Upper lobe of right lung (tissue), 1 donor: ENCODE measurements around the gene ST7L. TPM values are rescaled to one million over a fixed set of nuclear protein-coding genes. Genes with fewer than 3 reads are reported as not detected.
"Not testable (repeated sequence)": the region's sequence is repeated elsewhere in the genome, so short reads cannot be mapped to it uniquely, and the experiment has no call there.

Experiments
- ATAC-seq: fragments of 200-7000 bp; cut with Tn5 transposase; one replicate; pipeline ENCODE4 v1.9.1; 2020; ENCODE audit warnings: mild to moderate bottlenecking, moderate library complexity
- DNase-seq: peaks from one replicate; pipeline ENCODE4 v3.0.0-alpha.2; 2020
- H3K27ac ChIP-seq: fragments of 200-600 bp; one replicate; pipeline ENCODE4 v1.8.0; 2022
- H3K27me3 ChIP-seq: fragments of 200-600 bp; one replicate; pipeline ENCODE4 v1.8.0; 2022; ENCODE audit warnings: mild to moderate bottlenecking
- H3K36me3 ChIP-seq: fragments of 200-600 bp; one replicate; pipeline ENCODE4 v1.8.0; 2022
- H3K4me1 ChIP-seq: fragments of 200-600 bp; one replicate; pipeline ENCODE4 v1.8.0; 2022
- H3K4me3 ChIP-seq: fragments of 200-600 bp; one replicate; pipeline ENCODE4 v1.8.0; 2022; ENCODE audit warnings: mild to moderate bottlenecking
- H3K9me3 ChIP-seq: fragments of 200-600 bp; one replicate; pipeline ENCODE4 v1.8.0; 2022
- intact Hi-C: fragments of 100-400 bp; cut with DNase I; formaldehyde crosslinking; loops from one replicate; pipeline ENCODE4 v1.11.0; 2022
- total RNA-seq: library from RNA; stranded (reverse); fragmentation: NEBNext Ultra II Directional; extraction: Animal tissue kit (Norgen Biotek cat#: 25700); gene quantifications from one replicate; pipeline ENCODE4 v1.2.1, GENCODE V29; 2021
- TF ChIP-seq, protein P1 (sequence below): fragments of 200-600 bp; IDR thresholded peaks from one replicate; pipeline ENCODE4 v1.8.0; 2022; ENCODE audit warnings: antibody characterized with exemption
- donor health status: DM: no; HTN: yes; CAD: no; lungs with severe emphysema.

The ST7L gene
- total RNA-seq, 1 donor from 2014 or later: 27.2 TPM

DNA sequence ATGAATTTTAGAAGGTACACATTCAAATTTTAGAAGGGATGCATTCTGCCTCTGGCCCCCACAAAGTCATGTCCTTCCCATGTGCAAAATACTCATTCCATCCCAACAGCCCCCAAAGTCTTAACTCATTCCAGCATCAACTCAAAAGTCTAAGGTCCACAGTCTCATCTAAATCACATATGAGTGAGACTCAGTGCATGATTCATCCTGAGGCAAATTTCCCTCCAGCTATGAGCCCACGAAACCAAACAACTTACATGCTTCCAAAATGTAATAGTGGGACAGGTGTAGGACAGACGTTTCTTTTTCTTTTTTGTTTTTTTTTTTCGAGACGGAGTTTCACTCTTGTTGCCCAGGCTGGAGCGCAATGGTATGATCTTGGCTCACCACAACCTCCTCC is 122.7 kb downstream of the ST7L start:
- H3K27me3 ChIP-seq: no peaks in the 10 kb centered on the region
- H3K9me3 ChIP-seq: no peaks in the 10 kb centered on the region
- no peak for ATAC-seq
- intact Hi-C loops: no loop called here
- no peaks in the 10 kb centered on the region for H3K36me3 ChIP-seq
- DNase-seq: no peak
- TF ChIP-seq, protein P1, sequence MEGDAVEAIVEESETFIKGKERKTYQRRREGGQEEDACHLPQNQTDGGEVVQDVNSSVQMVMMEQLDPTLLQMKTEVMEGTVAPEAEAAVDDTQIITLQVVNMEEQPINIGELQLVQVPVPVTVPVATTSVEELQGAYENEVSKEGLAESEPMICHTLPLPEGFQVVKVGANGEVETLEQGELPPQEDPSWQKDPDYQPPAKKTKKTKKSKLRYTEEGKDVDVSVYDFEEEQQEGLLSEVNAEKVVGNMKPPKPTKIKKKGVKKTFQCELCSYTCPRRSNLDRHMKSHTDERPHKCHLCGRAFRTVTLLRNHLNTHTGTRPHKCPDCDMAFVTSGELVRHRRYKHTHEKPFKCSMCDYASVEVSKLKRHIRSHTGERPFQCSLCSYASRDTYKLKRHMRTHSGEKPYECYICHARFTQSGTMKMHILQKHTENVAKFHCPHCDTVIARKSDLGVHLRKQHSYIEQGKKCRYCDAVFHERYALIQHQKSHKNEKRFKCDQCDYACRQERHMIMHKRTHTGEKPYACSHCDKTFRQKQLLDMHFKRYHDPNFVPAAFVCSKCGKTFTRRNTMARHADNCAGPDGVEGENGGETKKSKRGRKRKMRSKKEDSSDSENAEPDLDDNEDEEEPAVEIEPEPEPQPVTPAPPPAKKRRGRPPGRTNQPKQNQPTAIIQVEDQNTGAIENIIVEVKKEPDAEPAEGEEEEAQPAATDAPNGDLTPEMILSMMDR: no peak
- no peaks in the 10 kb centered on the region for H3K4me1 ChIP-seq
- H3K27ac ChIP-seq: no peak overlapping the region
- H3K4me3 ChIP-seq: no peak overlapping the region

DNA sequence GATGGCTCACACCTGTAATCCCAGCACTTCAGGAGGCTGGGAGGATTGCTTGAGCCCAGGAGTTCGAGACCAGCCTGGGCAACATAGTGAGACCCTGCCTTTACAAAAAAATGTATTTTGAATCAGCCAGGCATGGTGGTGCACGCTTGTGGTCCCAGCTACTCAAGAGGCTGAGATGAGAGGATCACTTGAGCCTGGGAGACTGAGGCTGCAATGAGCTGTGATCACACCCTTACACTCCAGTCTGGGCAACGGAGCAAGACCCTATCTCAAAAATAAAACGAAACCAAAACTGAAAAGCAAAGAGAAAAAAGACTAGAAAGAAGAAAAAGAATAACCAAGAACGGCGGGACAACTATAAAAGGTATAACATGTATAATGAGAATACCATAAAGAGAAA is 125.6 kb downstream of the ST7L start:
- H3K9me3 ChIP-seq: no peaks in the 10 kb centered on the region
- ATAC-seq (no peak), DNase-seq (no peak)
- H3K4me1 ChIP-seq: no peaks in the 10 kb centered on the region
- intact Hi-C loops: no loop called here
- H3K27me3 ChIP-seq: no peaks in the 10 kb centered on the region
- TF ChIP-seq, protein P1: no peak
- H3K27ac ChIP-seq: no peak overlapping the region
- H3K36me3 ChIP-seq: no peaks in the 10 kb centered on the region
- no peak overlapping the region for H3K4me3 ChIP-seq

DNA sequence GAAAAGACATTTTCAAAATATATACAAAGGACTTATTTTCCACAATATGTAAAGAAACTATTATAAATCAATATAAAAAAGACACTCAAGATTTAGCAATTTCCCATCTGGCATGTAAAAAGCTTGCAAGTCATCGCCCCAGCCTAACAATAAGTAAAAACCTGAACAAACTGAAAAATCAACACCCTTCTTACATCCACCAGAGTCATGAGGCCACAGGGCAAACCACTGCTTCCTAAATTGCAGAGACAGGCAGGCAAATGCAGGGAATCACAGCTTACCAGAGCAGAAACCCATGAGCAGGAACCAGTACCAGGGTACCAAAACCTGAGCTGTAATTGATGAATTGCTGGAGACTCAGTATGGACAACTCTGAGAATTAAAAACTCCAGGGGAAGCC is 126.9 kb downstream of the ST7L start:
- H3K27me3 ChIP-seq: no peaks in the 10 kb centered on the region
- H3K36me3 ChIP-seq: no peaks in the 10 kb centered on the region
- DNase-seq (no peak), ATAC-seq (no peak)
- TF ChIP-seq, protein P1: no peak
- no peak overlapping the region for H3K27ac ChIP-seq
- intact Hi-C loops: no loop called here
- no peaks in the 10 kb centered on the region for H3K4me1 ChIP-seq
- H3K4me3 ChIP-seq: no peak overlapping the region
- no peaks in the 10 kb centered on the region for H3K9me3 ChIP-seq

DNA sequence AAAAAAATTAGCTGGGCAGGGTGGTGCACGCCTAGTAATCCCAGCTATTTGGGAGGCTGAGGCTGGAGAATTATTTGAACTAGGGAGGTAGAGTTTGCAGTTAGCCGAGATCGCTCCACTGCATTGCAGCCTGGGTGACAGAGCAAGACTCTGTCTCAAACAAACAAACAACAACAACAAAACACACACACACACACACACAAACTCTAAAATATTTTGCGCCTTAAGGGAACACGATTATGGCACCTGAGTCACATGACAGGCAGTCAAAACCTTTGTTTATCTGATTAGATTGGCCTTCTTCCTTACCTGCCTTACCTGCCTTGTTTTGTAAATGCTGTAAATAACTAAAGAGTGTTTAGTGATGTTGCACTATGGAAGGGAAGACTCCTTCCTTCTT is 130.8 kb downstream of the ST7L start:
- no peaks in the 10 kb centered on the region for H3K36me3 ChIP-seq
- no peak overlapping the region for H3K27ac ChIP-seq
- ATAC-seq: no peak
- no peak overlapping the region for H3K4me3 ChIP-seq
- DNase-seq: no peak
- no peaks in the 10 kb centered on the region for H3K27me3 ChIP-seq
- TF ChIP-seq, protein P1: no peak
- no peaks in the 10 kb centered on the region for H3K9me3 ChIP-seq
- intact Hi-C loops: no loop called here
- H3K4me1 ChIP-seq: no peaks in the 10 kb centered on the region

DNA sequence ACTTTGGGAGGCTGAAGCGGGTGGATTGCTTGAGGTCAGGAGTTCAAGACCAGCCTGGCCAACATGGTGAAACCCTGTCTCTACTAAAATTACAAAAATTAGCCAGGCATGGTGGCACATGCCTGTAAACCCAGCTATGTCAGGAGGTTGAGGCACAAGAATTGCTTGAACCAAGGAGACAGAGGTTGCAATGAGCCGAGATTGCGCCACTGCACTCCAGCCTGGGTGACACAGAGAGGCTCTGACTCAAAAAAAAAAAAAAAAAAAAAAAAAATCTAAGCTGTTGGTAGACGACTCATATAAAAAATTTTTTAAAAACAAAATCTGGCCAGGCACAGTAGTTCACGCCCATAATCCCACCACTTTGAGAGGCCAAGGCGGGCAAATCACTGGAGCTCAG is 131.3 kb downstream of the ST7L start:
- H3K27ac ChIP-seq, H3K9me3 ChIP-seq, intact Hi-C loops, H3K36me3 ChIP-seq, DNase-seq, ATAC-seq, H3K4me3 ChIP-seq, H3K27me3 ChIP-seq, H3K4me1 ChIP-seq: not testable (repeated sequence)

DNA sequence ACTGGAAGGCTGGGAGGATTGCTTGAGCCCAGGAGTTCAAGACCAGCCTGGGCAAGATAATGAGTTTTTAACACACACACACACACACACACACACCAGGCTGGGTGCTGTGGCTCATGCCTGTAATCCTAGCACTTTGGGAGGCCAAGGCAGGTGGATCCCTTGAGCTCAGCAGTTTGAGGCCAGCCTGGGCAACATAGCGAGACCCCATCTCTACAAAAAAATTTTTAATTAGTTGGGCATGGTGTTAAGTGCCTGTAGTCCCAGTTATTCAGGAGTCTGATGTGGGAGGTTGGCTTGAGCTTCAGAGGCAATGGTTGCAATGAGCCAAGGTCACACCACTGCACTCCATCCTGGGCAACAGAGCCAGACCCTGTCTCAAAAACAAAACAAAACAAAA is 132.9 kb downstream of the ST7L start:
- intact Hi-C loops, ATAC-seq: not testable (repeated sequence)

DNA sequence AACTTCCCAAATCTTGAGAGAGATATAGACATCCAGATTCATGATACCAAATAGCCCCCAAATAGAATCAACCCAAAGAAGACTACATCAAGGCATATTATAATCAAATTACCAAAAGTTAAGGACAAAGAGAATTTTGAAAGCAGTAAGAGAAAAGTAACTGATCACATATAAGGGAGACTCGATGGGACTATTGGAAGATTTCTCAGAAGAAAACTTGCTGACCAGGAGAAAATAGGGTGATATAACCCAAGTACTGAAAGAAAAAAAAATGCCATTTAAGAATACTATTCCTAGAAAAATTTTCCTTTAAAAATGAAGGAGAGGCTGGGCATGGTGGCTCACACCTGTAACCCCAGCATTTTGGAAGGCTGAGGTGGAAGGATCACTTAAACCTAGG is 140.6 kb downstream of the ST7L start:
- no peaks in the 10 kb centered on the region for H3K27me3 ChIP-seq
- TF ChIP-seq, protein P1: no peak
- H3K27ac ChIP-seq: no peak overlapping the region
- H3K9me3 ChIP-seq: no peaks in the 10 kb centered on the region
- H3K4me3 ChIP-seq: no peak overlapping the region
- ATAC-seq (no peak), DNase-seq (no peak)
- H3K4me1 ChIP-seq: no peaks in the 10 kb centered on the region
- intact Hi-C loops: no loop called here
- H3K36me3 ChIP-seq: no peaks in the 10 kb centered on the region

More for the DNA sequence above, 132.9 kb downstream of the ST7L start:
- H3K27me3 ChIP-seq, DNase-seq, H3K36me3 ChIP-seq, H3K4me3 ChIP-seq, H3K4me1 ChIP-seq, H3K27ac ChIP-seq, H3K9me3 ChIP-seq: not testable (repeated sequence)
